SH-SY5Y (cell line): ENCODE data around the gene SYCE3.

ENCODE experiments used
- GATA2 ChIP-seq: IDR thresholded peaks from 2 replicates; pipeline ENCODE4 v1.6.1; 2011; ENCODE audit warnings: mild to moderate bottlenecking, low read depth, low read length
- GATA3 ChIP-seq: IDR thresholded peaks from 2 replicates; pipeline ENCODE4 v1.6.1; 2011; ENCODE audit warnings: low read depth, mild to moderate bottlenecking, low read length, moderate library complexity

DNA sequence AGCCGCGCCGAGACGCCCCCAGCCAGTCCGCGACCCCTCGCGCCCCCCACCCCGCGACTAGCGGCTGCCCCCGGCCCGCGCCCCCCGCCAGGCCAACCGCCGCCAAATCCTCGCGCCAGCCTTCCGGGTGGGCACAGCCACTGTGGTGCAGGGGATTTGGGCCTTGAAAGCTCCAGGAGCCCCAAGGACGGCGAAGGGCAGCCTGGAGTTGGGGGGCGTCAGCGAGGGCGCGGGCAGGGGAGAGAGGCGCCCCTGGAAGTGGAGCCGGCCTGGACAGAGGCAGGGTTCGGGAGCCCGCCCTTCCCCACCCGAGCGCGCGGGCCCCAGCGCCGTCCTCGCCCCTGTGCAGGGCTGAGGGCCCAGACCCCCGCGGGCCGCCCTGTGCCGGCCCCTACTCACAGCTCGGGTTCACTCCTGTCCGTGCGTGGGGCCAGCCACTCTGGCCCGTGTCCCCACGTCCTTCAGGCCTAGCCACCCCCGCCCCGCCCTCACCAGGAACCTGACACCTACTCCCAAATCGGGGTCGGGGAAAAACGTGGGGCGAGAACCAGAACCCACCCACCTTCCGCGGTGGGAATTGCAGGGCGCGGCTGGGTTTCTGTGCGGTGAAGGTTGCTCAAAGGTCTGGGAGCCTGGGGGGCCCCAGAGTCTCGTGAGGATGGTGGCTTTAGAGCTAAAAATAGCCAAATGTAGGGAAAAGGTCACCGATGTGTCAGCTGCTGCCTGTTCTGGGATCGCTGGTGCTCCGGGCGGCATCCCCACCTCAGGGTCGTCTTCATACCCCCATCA lies 15.5 kb upstream of the SYCE3 start, which contains the start of gene CPT1B:
- TF ChIP-seq GATA2 = no peak
- TF ChIP-seq GATA3 = no peak
